ENCODE data around the gene DOK5. TPM values are rescaled to one million over a fixed set of nuclear protein-coding genes. Genes with fewer than 3 reads are reported as not detected.

The DOK5 gene
- total and polyA plus RNA-seq, 2 of the 8 experiments (the other 6 are each of a cell fraction or from before 2014, with no cell fraction given): 8.9 to 15.0 TPM

GRCh38 chr20:54510541-54511129 lies 35.2 kb downstream of the DOK5 start (continued):
- no peak for TF ChIP-seq ZNF274 (IDR thresholded peaks at IDR 0.05; ENCODE audit: borderline replicate concordance, extremely low read depth, low read length)
- TF ChIP-seq GTF2F1 (IDR thresholded peaks at IDR 0.05; ENCODE audit: borderline replicate concordance, low read depth, low read length): no peak
- no peak for TF ChIP-seq EP300 (IDR thresholded peaks at IDR 0.05; ENCODE audit: borderline replicate concordance in 1 of 2, low read depth in 2 of 2, low read length in 2 of 2)
- no peak for TF ChIP-seq CHD2 (IDR thresholded peaks at IDR 0.05; ENCODE audit: low read length)
- TF ChIP-seq SUZ12 (IDR thresholded peaks at IDR 0.05; ENCODE audit: low read length): no peak
- TF ChIP-seq E2F6 (IDR thresholded peaks at IDR 0.05): no peak
- peak; percentile 73; the same call in 1 of the 2 replicates for TF ChIP-seq RBBP5 (IDR thresholded peaks at IDR 0.05; ENCODE audit: borderline replicate concordance, low read depth, low read length)
- no peak for TF ChIP-seq RNF2 (IDR thresholded peaks at IDR 0.05; ENCODE audit: borderline replicate concordance, low read depth, low read length, missing control alignments, poor library complexity, severe bottlenecking)
- TF ChIP-seq POU5F1 (IDR thresholded peaks at IDR 0.05; ENCODE audit: low read depth, low read length): no peak
- no peak for TF ChIP-seq HDAC2 (IDR thresholded peaks at IDR 0.05; ENCODE audit: borderline replicate concordance in 1 of 2, low read depth in 2 of 2, low read length in 2 of 2)
- no peak for TF ChIP-seq CBX8 (IDR thresholded peaks at IDR 0.05; ENCODE audit: borderline replicate concordance, low read depth, low read length)
- 0 out of 2 replicates have a peak, but pooled peaks have one; percentile 29 for TF ChIP-seq SP1 (IDR thresholded peaks at IDR 0.05; ENCODE audit: low read depth, low read length)
